Mesendoderm (in vitro differentiated cells): ENCODE measurements around the gene ANKUB1.

Source experiments
- DNase-seq: peaks from one replicate; pipeline ENCODE4 v3.0.0; 2013
- H2AK5ac ChIP-seq: 2 replicates; pipeline ENCODE4 v1.6.1; 2013; ENCODE audit warnings: low read length, inconsistent platforms
- H2BK120ac ChIP-seq: 2 replicates; pipeline ENCODE4 v1.6.1; 2013; ENCODE audit warnings: low read depth, mild to moderate bottlenecking, low read length, moderate library complexity, mixed read lengths
- H2BK15ac ChIP-seq: replicated peaks from 2 replicates; pipeline ENCODE4 v1.6.1; 2013; ENCODE audit warnings: low read depth, mild to moderate bottlenecking, moderate library complexity
- H2BK5ac ChIP-seq: 2 replicates; pipeline ENCODE4 v1.6.1; 2013; ENCODE audit warnings: low read length, inconsistent platforms
- H3K18ac ChIP-seq: 2 replicates; pipeline ENCODE4 v1.6.1; 2013; ENCODE audit warnings: mild to moderate bottlenecking, low read length, mixed read lengths
- H3K23ac ChIP-seq: one replicate; pipeline ENCODE4 v1.6.1; 2013; ENCODE audit warnings: low read length
- H3K27ac ChIP-seq: 2 replicates; pipeline ENCODE4 v1.5.1; 2013; ENCODE audit warnings: low read depth, mild to moderate bottlenecking, inconsistent platforms, low read length, moderate library complexity
- H3K27me3 ChIP-seq: 2 replicates; pipeline ENCODE4 v1.6.1; 2013; ENCODE audit warnings: low read length, control low read depth, mild to moderate bottlenecking, inconsistent platforms; ENCODE audit not compliant: insufficient read depth, poor library complexity
- H3K36me3 ChIP-seq: 2 replicates; pipeline ENCODE4 v1.6.1; 2013; ENCODE audit warnings: low read length, inconsistent platforms; ENCODE audit not compliant: control insufficient read depth, insufficient read depth
- H3K4ac ChIP-seq: one replicate; pipeline ENCODE4 v1.6.1; 2013; ENCODE audit warnings: low read depth, mild to moderate bottlenecking, low read length, moderate library complexity
- H3K4me1 ChIP-seq: 2 replicates; pipeline ENCODE4 v1.6.1; 2013; ENCODE audit warnings: low read depth, low read length, inconsistent platforms; ENCODE audit not compliant: control insufficient read depth
- H3K4me2 ChIP-seq: 2 replicates; pipeline ENCODE4 v1.6.1; 2013; ENCODE audit warnings: low read length
- H3K4me3 ChIP-seq: 2 replicates; pipeline ENCODE4 v1.5.1; 2013; ENCODE audit warnings: mild to moderate bottlenecking, low read length
- H3K56ac ChIP-seq: one replicate; pipeline ENCODE4 v1.6.1; 2013; ENCODE audit warnings: low read length
- H3K79me1 ChIP-seq: 2 replicates; pipeline ENCODE4 v1.6.1; 2013; ENCODE audit warnings: low read length, inconsistent platforms
- H3K79me2 ChIP-seq: 2 replicates; pipeline ENCODE4 v1.6.1; 2013; ENCODE audit warnings: mild to moderate bottlenecking, low read length; ENCODE audit not compliant: control insufficient read depth, insufficient read depth
- H3K9ac ChIP-seq: 2 replicates; pipeline ENCODE4 v1.6.1; 2013; ENCODE audit warnings: low read length, inconsistent platforms
- H4K5ac ChIP-seq: one replicate; pipeline ENCODE4 v1.6.1; 2013; ENCODE audit warnings: low read length
- H4K8ac ChIP-seq: one replicate; pipeline ENCODE4 v1.6.1; 2013; ENCODE audit warnings: low read depth, mild to moderate bottlenecking, control low read depth, low read length, moderate library complexity
- WGBS: extraction: QIAGEN DNeasy Blood & Tissue Kit; methylation state at CpG from one replicate; pipeline ENCODE4 v1.1.7; 2013; ENCODE audit warnings: low lambda C conversion rate, missing lambda C conversion rate; ENCODE audit not compliant: insufficient coverage; ENCODE audit errors: extremely low coverage; 5-methylcytosine and 5-hydroxymethylcytosine counted together

The ANKUB1 gene

DNA sequence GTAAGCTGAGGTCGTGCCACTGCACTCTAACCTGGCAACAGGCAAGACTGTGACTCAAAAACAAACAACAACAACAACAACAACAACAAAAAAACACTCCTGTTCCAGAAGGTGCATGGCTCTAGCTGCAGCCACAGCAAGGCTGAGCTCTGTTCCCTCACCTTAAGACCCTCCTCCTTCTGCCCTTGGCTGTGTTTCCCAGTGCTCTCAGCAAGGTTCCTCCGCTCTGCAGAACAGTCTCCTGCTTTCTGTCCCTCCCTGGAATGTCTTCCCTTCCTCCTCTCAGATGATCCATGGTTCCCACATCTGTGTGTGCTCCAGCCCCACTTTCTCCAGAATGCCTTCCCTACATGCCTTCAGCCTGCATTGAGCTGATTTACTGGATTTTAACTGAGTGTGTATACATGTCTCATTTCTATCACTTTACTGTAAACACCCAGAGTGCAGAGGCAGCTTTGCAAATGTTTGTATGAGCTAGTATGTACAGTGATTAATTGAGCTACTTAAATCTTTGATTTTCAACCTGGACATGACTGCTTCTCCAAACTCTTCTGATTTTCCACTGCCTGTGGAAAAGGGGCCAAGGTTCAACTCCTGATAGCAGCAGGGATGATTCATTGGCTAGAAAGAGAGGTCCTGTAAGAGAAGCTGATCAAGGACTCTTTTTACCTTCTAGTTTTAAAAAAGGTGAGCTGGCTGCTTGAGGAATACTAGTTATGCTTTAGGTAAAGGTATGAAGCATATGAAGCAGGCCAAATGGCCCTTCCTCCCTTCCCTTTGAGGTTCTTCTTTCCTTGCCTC, 14.7 kb downstream of the ANKUB1 start:
- no peaks in the 10 kb centered on the region for H3K27me3 ChIP-seq
- H2AK5ac ChIP-seq: no peak overlapping the region
- H2BK15ac ChIP-seq: no peak overlapping the region
- no peak overlapping the region for H3K27ac ChIP-seq
- H4K5ac ChIP-seq: no peak overlapping the region
- no peak overlapping the region for H3K4me3 ChIP-seq
- H3K4me2 ChIP-seq: no peak overlapping the region
- H2BK120ac ChIP-seq: no peak overlapping the region
- H3K79me1 ChIP-seq: no peaks in the 10 kb centered on the region
- no peaks in the 10 kb centered on the region for H3K79me2 ChIP-seq
- no peak overlapping the region for H3K56ac ChIP-seq
- H2BK5ac ChIP-seq: no peak overlapping the region
- no peaks in the 10 kb centered on the region for H3K4me1 ChIP-seq
- no peak overlapping the region for H3K23ac ChIP-seq
- H4K8ac ChIP-seq: no peak overlapping the region
- no peak for DNase-seq
- no CpG with 5 or more reads among the region's 2 CpGs for WGBS
- no peak overlapping the region for H3K18ac ChIP-seq
- H3K4ac ChIP-seq: no peak overlapping the region
- H3K9ac ChIP-seq: no peak overlapping the region
- H3K36me3 ChIP-seq: no peaks in the 10 kb centered on the region

DNA sequence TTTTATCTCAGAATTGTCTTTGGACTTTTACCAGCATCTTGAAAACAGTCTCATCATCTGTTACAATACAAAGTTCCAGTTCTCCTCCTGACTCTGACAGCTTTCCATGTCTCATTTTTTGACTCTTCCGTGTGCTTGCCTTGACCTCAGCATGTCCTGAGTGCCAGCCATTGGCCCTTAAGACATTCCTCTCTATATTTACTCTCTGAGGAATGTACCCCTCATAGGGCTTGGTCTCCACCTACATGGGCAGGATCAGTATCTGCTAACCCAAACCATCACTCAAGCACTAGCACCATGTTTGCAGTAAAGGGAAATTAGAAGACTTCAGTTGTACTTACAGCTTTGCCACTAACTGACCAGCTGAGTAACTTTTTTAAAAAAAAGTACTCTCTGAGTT, 16.2 kb downstream of the ANKUB1 start:
- Histone ChIP-seq H3K23ac (no peak overlapping the region), H3K79me1 (no peaks in the 10 kb centered on the region), H4K8ac (no peak overlapping the region), H2BK15ac (no peak overlapping the region), H3K27ac (no peak overlapping the region), H3K4me2 (no peak overlapping the region), H3K79me2 (no peaks in the 10 kb centered on the region), H3K36me3 (no peaks in the 10 kb centered on the region), H2BK120ac (no peak overlapping the region), H3K4ac (no peak overlapping the region), H3K18ac (no peak overlapping the region), H3K4me1 (no peaks in the 10 kb centered on the region), H2BK5ac (no peak overlapping the region), H3K27me3 (no peaks in the 10 kb centered on the region), H3K56ac (no peak overlapping the region), H3K4me3 (no peak overlapping the region), H2AK5ac (no peak overlapping the region), H3K9ac (no peak overlapping the region), H4K5ac (no peak overlapping the region)
- WGBS: no CpG with 5 or more reads among the region's 1 CpG
- DNase-seq: no peak

DNA sequence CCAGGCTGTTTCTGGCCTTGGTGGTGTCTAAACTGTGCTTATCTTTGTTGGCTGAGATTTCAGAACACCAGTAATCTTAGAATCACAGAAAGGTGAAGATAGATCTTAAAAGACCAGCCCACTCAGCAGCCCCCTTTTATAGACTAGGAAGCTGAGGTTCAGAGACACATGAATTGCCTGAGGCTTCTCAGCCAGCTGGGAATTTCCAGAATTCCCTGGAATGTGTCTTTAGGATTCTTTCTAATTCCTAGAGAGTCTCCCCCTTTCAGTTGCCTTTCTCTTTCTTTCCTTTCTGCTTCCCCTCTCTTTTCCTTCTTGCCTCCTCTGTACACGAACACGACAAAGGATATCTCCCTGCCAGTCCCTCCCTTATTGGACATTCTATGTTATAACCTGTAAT, 19.5 kb downstream of the ANKUB1 start:
- Histone ChIP-seq H3K23ac (no peak overlapping the region), H3K4me1 (no peaks in the 10 kb centered on the region), H2AK5ac (no peak overlapping the region), H3K4ac (no peak overlapping the region), H3K36me3 (no peaks in the 10 kb centered on the region), H3K79me2 (no peaks in the 10 kb centered on the region), H2BK5ac (no peak overlapping the region), H3K4me3 (no peak overlapping the region), H3K79me1 (no peaks in the 10 kb centered on the region), H3K18ac (no peak overlapping the region), H4K5ac (no peak overlapping the region), H3K27ac (no peak overlapping the region), H3K27me3 (no peaks in the 10 kb centered on the region), H2BK120ac (no peak overlapping the region), H3K9ac (no peak overlapping the region), H4K8ac (no peak overlapping the region), H3K4me2 (no peak overlapping the region), H2BK15ac (no peak overlapping the region), H3K56ac (no peak overlapping the region)
- DNase-seq: peak; percentile 59
- WGBS: no CpG with 5 or more reads among the region's 2 CpGs

DNA sequence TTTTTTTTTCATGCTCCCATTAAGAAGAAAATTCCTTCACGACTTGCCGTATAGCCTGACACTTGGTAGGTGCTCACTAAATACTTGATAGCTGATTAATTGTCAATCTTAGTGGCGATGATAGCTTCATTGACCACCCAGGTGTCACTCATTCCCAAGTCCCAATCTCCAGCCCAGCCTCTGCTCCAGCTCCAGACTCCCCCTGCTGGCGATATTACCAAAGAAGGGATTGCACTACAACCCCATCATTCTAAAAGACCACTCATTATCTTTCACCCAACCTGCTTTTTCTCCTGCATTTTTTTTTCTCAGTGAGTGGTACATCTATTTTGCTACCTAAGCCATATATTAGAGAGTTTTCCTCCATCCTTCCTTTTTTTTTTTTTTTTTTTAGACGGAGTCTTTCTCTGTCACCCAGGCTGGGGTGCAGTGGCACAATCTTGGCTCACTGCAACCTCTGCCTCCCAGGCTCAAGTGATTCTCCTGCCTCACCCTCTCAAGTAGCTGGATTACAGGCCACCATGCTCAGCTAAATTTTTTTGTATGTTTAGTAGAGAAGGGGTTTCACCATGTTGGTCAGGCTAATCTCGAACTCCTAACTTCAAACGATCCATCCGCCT, 20.6 kb downstream of the ANKUB1 start:
- Histone ChIP-seq H3K27ac (no peak overlapping the region), H3K4me1 (no peaks in the 10 kb centered on the region), H3K36me3 (no peaks in the 10 kb centered on the region), H2BK15ac (no peak overlapping the region), H4K8ac (no peak overlapping the region), H3K79me2 (no peaks in the 10 kb centered on the region), H3K56ac (no peak overlapping the region), H2BK5ac (no peak overlapping the region), H3K4me3 (no peak overlapping the region), H3K4me2 (no peak overlapping the region), H2AK5ac (no peak overlapping the region), H4K5ac (no peak overlapping the region), H3K79me1 (no peaks in the 10 kb centered on the region), H3K9ac (no peak overlapping the region), H3K18ac (no peak overlapping the region), H2BK120ac (no peak overlapping the region), H3K27me3 (no peaks in the 10 kb centered on the region), H3K4ac (no peak overlapping the region), H3K23ac (no peak overlapping the region)
- peak; percentile 63 for DNase-seq
- WGBS: no CpG with 5 or more reads among the region's 8 CpGs

DNA sequence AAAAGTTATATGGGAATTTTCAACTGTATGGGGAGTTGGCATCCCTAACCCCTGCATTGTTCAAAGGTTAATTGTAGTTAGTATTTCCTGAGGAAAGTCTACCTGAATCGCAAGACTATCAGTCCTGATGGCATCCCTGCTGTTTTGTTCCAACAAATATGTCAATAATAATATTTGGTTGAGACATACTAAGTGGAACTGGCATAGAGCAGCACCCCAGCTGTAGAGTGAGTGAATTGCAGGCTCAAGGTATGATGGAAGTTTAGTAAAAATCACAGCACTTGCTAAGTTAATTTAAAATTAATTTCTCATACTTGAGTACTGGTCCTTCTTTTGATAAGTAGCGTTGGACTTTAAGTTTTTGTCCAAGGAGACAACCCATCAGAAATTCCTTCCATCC, 22.1 kb downstream of the ANKUB1 start:
- no peak overlapping the region for H3K56ac ChIP-seq
- H2BK120ac ChIP-seq: no peak overlapping the region
- WGBS: no CpG with 5 or more reads among the region's 2 CpGs

More for the DNA sequence above, 22.1 kb downstream of the ANKUB1 start:
- no peak overlapping the region for H3K9ac ChIP-seq
- no peaks in the 10 kb centered on the region for H3K4me1 ChIP-seq
- H3K27ac ChIP-seq: no peak overlapping the region
- no peak overlapping the region for H2AK5ac ChIP-seq
- no peak overlapping the region for H3K23ac ChIP-seq
- no peaks in the 10 kb centered on the region for H3K79me1 ChIP-seq
- H3K36me3 ChIP-seq: no peaks in the 10 kb centered on the region
- no peak overlapping the region for H2BK15ac ChIP-seq
- no peak overlapping the region for H3K4me3 ChIP-seq
- H4K8ac ChIP-seq: no peak overlapping the region
- H3K27me3 ChIP-seq: no peaks in the 10 kb centered on the region
- H3K79me2 ChIP-seq: no peaks in the 10 kb centered on the region
- H4K5ac ChIP-seq: no peak overlapping the region
- no peak overlapping the region for H3K4ac ChIP-seq
- H2BK5ac ChIP-seq: no peak overlapping the region
- no peak overlapping the region for H3K18ac ChIP-seq
- H3K4me2 ChIP-seq: no peak overlapping the region
- DNase-seq: no peak
